Activated T-helper 9 cell treated with anti-CD3 and anti-CD28 coated beads, Interleukin-2, amount 50 U/mL, for 16 hours (primary cell): ENCODE results near the gene OGFR.

Experiments
- DNase-seq: peaks from one replicate; pipeline ENCODE4 v3.0.0-alpha.2; 2020; ENCODE audit warnings: low read depth

Gene OGFR

DNA sequence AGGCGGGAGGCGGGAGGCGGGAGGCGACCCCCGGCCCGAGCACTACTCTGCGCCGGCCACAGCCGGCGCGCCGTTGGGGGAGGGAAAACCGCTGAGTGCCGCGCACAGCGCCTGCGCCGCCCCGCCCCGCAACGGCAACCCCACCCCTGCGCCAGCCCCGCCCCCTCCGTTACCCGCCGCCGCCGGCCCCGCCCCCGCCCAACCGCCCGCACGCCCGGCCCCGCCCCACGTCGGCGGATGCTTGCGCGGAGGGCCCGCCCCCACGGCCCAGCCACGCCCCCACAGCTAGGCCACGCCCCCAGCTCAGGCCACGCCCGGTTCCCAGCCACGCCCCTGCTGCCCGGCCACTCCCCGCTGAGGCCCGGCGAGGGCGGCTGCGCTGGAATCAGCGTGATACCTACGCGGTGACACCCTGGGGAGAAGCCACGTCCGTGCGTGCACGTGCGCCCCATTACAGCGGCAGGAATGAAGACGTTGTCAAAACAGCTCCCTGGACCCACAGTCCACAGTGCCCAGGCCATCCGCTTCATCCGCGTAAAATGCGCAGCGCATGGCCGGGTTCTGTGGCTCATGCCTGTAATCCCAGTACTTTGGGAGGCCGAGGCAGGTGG lies 57.2 kb downstream of the OGFR start, which contains the start of gene TCFL5:
Gene TCFL5, minus strand, starts transcription at position 97 of the 611 bp plus-strand sequence. CDS start 152 bp downstream, outside the sequence.
- peak; percentile 91 for DNase-seq
